K562 (cell line): Measurements from ENCODE around the gene SRMS. TPM values are rescaled to one million over a fixed set of nuclear protein-coding genes. Genes with fewer than 3 reads are reported as not detected.

Source experiments
- ATAC-seq: fragments of 200-7000 bp; cut with Tn5 transposase; 3 replicates; pipeline ENCODE4 v1.9.1; 2020; ENCODE audit warnings: moderate library complexity
- BruUV-seq: library from RNA; stranded (reverse); fragments of 400-500 nt; replicated peaks from 2 replicates; lab custom pipeline; 2021; lab: Mats Ljungman, UMichigan
- CTCF ChIA-PET: fragments of 300-600 bp; formaldehyde crosslinking; extraction: SDS; loops from one replicate; lab custom pipeline; 2021; ENCODE audit warnings: low intra/inter-chr PET ratio; lab: Yijun Ruan, JAX
- POLR2A ChIA-PET: fragments of 300-600, 350-650 bp; sonication (Branson Sonifier 250); formaldehyde crosslinking; extraction: SDS; loops from one replicate; lab custom pipeline; 2021; ENCODE audit warnings: antibody characterized with exemption, inconsistent platforms; lab: Yijun Ruan, JAX
- DNase-seq, 4 experiments: peaks; one replicate each; pipeline versions ENCODE4 v3.0.0 to v3.0.0-alpha.2; 2011 to 2018; ENCODE audit warnings: low spot score in 3 of 4, mixed read lengths in 3 of 4; ENCODE audit errors: extremely low read depth in 1 of 4
- FAIRE-seq: peaks from 2 replicates; lab custom pipeline; 2011; peaks lifted over from hg19 to GRCh38; lab: Jason Lieb, UNC
- H2AFZ ChIP-seq: 2 replicates; pipeline ENCODE4 v1.6.0; 2011; ENCODE audit warnings: low read depth, low read length, control low read depth, inconsistent platforms
- H3K27ac ChIP-seq: fragments of 200-600 bp; 3 replicates; pipeline ENCODE4 v1.8.0; 2011; ENCODE audit warnings: low read depth, mild to moderate bottlenecking, control low read depth, inconsistent platforms, low read length, moderate library complexity, mixed read lengths; ENCODE audit errors: extremely low read depth
- H3K27me3 ChIP-seq, 2 experiments: fragments of 300-600 bp in 1 of 2; 2 replicates in 1 of 2; 3 replicates in 1 of 2; pipeline versions ENCODE4 v1.6.0 to v1.8.0; 2011; ENCODE audit warnings: inconsistent platforms in 2 of 2, low read length in 2 of 2, mild to moderate bottlenecking in 1 of 2, mixed read lengths in 1 of 2, moderate library complexity in 1 of 2; ENCODE audit not compliant: control insufficient read depth in 2 of 2, insufficient read depth in 2 of 2
- H3K36me3 ChIP-seq: fragments of 300-600 bp; 3 replicates; pipeline ENCODE4 v1.8.0; 2011; ENCODE audit warnings: mild to moderate bottlenecking, low read length, inconsistent platforms; ENCODE audit not compliant: control insufficient read depth, insufficient read depth
- H3K4me1 ChIP-seq, 2 experiments: fragments of 200-600 bp in 1 of 2; replicated peaks in 1 of 2; 2 replicates in 1 of 2; 3 replicates in 1 of 2; pipeline versions ENCODE4 v1.5.1 to v1.8.0; 2011; ENCODE audit warnings: inconsistent platforms in 2 of 2, low read length in 2 of 2, mild to moderate bottlenecking in 1 of 2, mixed read lengths in 1 of 2, moderate library complexity in 1 of 2; ENCODE audit not compliant: control insufficient read depth in 2 of 2, insufficient read depth in 2 of 2
- H3K4me2 ChIP-seq: 2 replicates; pipeline ENCODE4 v1.6.1; 2011; ENCODE audit warnings: low read length, control low read depth, inconsistent platforms, mixed read lengths; ENCODE audit not compliant: insufficient read depth
- H3K4me3 ChIP-seq: fragments of 200-600 bp; sonication (generic), shearing (Covaris generic); 2 replicates; pipeline ENCODE4 v1.5.1; 2016; ENCODE audit warnings: control low read depth, inconsistent platforms
- H3K79me2 ChIP-seq: fragments of 200-600 bp; 3 replicates; pipeline ENCODE4 v1.8.0; 2011; ENCODE audit warnings: low read length, inconsistent platforms; ENCODE audit not compliant: control insufficient read depth, insufficient read depth
- H3K9ac ChIP-seq, 2 experiments: 2 replicates each; pipeline versions ENCODE4 v1.6.0 to v1.6.1; 2011; ENCODE audit warnings: low read depth in 2 of 2, low read length in 2 of 2, control low read depth in 1 of 2, inconsistent platforms in 1 of 2, mild to moderate bottlenecking in 1 of 2, mixed read lengths in 1 of 2; ENCODE audit not compliant: insufficient read depth in 1 of 2
- H3K9me1 ChIP-seq: one replicate; pipeline ENCODE4 v1.6.0; 2011; ENCODE audit warnings: inconsistent platforms, mild to moderate bottlenecking, low read length, moderate library complexity; ENCODE audit not compliant: control insufficient read depth, insufficient read depth
- H3K9me3 ChIP-seq: replicated peaks from 2 replicates; pipeline ENCODE4 v1.5.1; 2011; ENCODE audit warnings: low read depth, low read length, inconsistent platforms; ENCODE audit not compliant: control insufficient read depth, insufficient read depth
- H4K20me1 ChIP-seq: replicated peaks from 2 replicates; pipeline ENCODE4 v1.6.1; 2011; ENCODE audit warnings: low read length, inconsistent platforms, mixed read lengths; ENCODE audit not compliant: control insufficient read depth, insufficient read depth
- BMI1 ChIP-seq: fragments of 150-350 bp; IDR thresholded peaks from 2 replicates; pipeline ENCODE4 v1.6.1; 2014; ENCODE audit warnings: low read length
- ELF4 ChIP-seq: fragments of 450-650 bp; formaldehyde crosslinking; IDR thresholded peaks from 2 replicates; pipeline ENCODE4 v1.4.0; 2022; ENCODE audit warnings: missing genetic modification characterization
- JUND ChIP-seq, 2 experiments: IDR thresholded peaks; 2 replicates in 1 of 2; 3 replicates in 1 of 2; pipeline ENCODE4 v1.6.1; 2011; ENCODE audit warnings: borderline replicate concordance in 2 of 2, low read depth in 2 of 2, low read length in 2 of 2, improper control_type of control experiment in 1 of 2, missing biosample characterization in 1 of 2, missing genetic modification characterization in 1 of 2, missing genetic modification reagents in 1 of 2
- MEF2A ChIP-seq: IDR thresholded peaks from 2 replicates; pipeline ENCODE4 v1.6.1; 2011; ENCODE audit warnings: low read depth, mild to moderate bottlenecking, low read length, moderate library complexity; ENCODE audit not compliant: control insufficient read depth
- MYNN ChIP-seq, 2 experiments: sonication (generic); formaldehyde crosslinking in 1 of 2; IDR thresholded peaks; 2 replicates each; pipeline versions ENCODE4 v1.5.0 to v1.6.1; 2016 to 2020; ENCODE audit warnings: antibody characterized with exemption in 1 of 2, missing genetic modification reagents in 1 of 2
- NBN ChIP-seq: fragments of 450-650 bp; IDR thresholded peaks from 2 replicates; pipeline ENCODE4 v1.6.1; 2016; ENCODE audit warnings: low read depth, mild to moderate bottlenecking
- POLR2G ChIP-seq: fragments of 200-400 bp; formaldehyde crosslinking; IDR thresholded peaks from 2 replicates; pipeline ENCODE4 v1.6.1; 2017; ENCODE audit warnings: low read depth, mild to moderate bottlenecking, antibody characterized with exemption, low read length, moderate library complexity
- SAFB2 ChIP-seq: fragments of 200-400 bp; formaldehyde crosslinking; IDR thresholded peaks from 2 replicates; pipeline ENCODE4 v1.6.1; 2018; ENCODE audit warnings: borderline replicate concordance, low read length, low read depth, moderate library complexity; ENCODE audit not compliant: severe bottlenecking
- SMAD2 ChIP-seq: fragments of 150-350 bp; IDR thresholded peaks from 2 replicates; pipeline ENCODE4 v1.6.1; 2014; ENCODE audit warnings: low read depth, mild to moderate bottlenecking, low read length
- TEAD2 ChIP-seq: fragments of 450-650 bp; IDR thresholded peaks from 2 replicates; pipeline ENCODE4 v1.6.1; 2016; ENCODE audit warnings: missing genetic modification characterization, control low read depth, missing compliant biosample characterization
- ZNF3 ChIP-seq: fragments of 250-450 bp; sonication (Bioruptor Pico); IDR thresholded peaks from 2 replicates; pipeline ENCODE4 v1.5.0; 2021; ENCODE audit warnings: mild to moderate bottlenecking, moderate library complexity
- ZNF75A ChIP-seq: fragments of 450-650 bp; formaldehyde crosslinking; IDR thresholded peaks from 2 replicates; pipeline ENCODE4 v1.4.0; 2020; ENCODE audit warnings: mild to moderate bottlenecking
- whole genome bisulfite sequencing: fragments of 100-300 bp; shearing (Covaris generic); methylation state at CpG from one replicate; pipeline ENCODE4 v1.1.6; 2016; ENCODE audit warnings: low coverage, mixed read lengths; ENCODE audit not compliant: insufficient coverage; ENCODE audit errors: missing lambda C conversion rate; 5-methylcytosine and 5-hydroxymethylcytosine counted together
- in situ Hi-C: fragments of 300-500 bp; cut with MboI; formaldehyde crosslinking; loops from 4 replicates; pipeline ENCODE4 v1.15.0; 2018; ENCODE audit warnings: inconsistent platforms, mixed read lengths
- intact Hi-C: fragments of 100-400 bp; cut with micrococcal nuclease; formaldehyde crosslinking; loops from 2 replicates; pipeline ENCODE4 v1.14.2; 2022
- polyA plus RNA-seq, 8 experiments: library from polyadenylated mRNA; depleted of rRNA in 4 of 8; stranded (reverse) in 5 of 8; unstranded in 3 of 8; fragments of >200 nt; fragmentation: Nextera tagmentation in 2 of 8; fragmentation: Illumina TruSeq in 1 of 8; extraction: Ambion mirVana in 2 of 8; extraction: Trizol in 1 of 8; gene quantifications; 2 replicates each; pipeline versions ENCODE4 v1.2.1 to v1.2.3, GENCODE V29; 2011 to 2014; ENCODE audit warnings: inconsistent platforms in 1 of 8, missing spikeins in 1 of 8
- total RNA-seq, 7 experiments: library from RNA; depleted of rRNA in 6 of 7; stranded (reverse); fragments of >200 nt in 6 of 7; fragmentation: Illumina TruSeq in 2 of 7; extraction: Trizol in 2 of 7; gene quantifications; 2 replicates each; pipeline versions ENCODE4 v1.2.1 to v1.2.3, GENCODE V29; 2011 to 2021; ENCODE audit warnings: low replicate concordance in 1 of 7

The SRMS gene
- total and polyA plus RNA-seq, 9 of the 15 experiments (the other 6 are each of a cell fraction or from before 2014, with no cell fraction given) = 0.07 TPM; not detected in 8

- Histone ChIP-seq H3K4me3 (no peak overlapping the region), H3K27ac (no peak overlapping the region), H2AFZ (no peak overlapping the region), H3K36me3 (no peaks in the 10 kb centered on the region), H3K4me1 (peaks cover 0 to 87% of the 10 kb centered on the region in 2 experiments; a peak in 3 of 5 replicates), H3K9me1 (no peaks in the 10 kb centered on the region), H3K27me3 (peaks cover 0 to 24% of the 10 kb centered on the region in 2 experiments; a peak in 2 of 5 replicates), H3K9me3 (no peaks in the 10 kb centered on the region), H4K20me1 (no peaks in the 10 kb centered on the region), H3K4me2 (no peak overlapping the region), H3K79me2 (no peaks in the 10 kb centered on the region), H3K9ac (no peak overlapping the region)
- in situ Hi-C loops = no loop called here
- POLR2A ChIA-PET = interaction anchor here (0.7 kb wide), 1 partner anchor 42 kb away, joined by 3 read pairs; no protein-coding TSS in a partner anchor
- ATAC-seq = no peak
- no peak for DNase-seq
- intact Hi-C loops = no loop called here
- no TSS peak for BruUV-seq
- CTCF ChIA-PET = no interaction called here
- 69% methylated on average over 45 of the region's 55 CpGs for WGBS
- no peak for FAIRE-seq
- TF ChIP-seq ZNF75A (CRISPR knock-in tag) = no peak
- TF ChIP-seq POLR2G = 0 out of 2 replicates have a peak, but pooled peaks have one; percentile 14
Observed at GRCh38 chr20:63563225-63563935, 15.8 kb upstream of the SRMS start.

DNA sequence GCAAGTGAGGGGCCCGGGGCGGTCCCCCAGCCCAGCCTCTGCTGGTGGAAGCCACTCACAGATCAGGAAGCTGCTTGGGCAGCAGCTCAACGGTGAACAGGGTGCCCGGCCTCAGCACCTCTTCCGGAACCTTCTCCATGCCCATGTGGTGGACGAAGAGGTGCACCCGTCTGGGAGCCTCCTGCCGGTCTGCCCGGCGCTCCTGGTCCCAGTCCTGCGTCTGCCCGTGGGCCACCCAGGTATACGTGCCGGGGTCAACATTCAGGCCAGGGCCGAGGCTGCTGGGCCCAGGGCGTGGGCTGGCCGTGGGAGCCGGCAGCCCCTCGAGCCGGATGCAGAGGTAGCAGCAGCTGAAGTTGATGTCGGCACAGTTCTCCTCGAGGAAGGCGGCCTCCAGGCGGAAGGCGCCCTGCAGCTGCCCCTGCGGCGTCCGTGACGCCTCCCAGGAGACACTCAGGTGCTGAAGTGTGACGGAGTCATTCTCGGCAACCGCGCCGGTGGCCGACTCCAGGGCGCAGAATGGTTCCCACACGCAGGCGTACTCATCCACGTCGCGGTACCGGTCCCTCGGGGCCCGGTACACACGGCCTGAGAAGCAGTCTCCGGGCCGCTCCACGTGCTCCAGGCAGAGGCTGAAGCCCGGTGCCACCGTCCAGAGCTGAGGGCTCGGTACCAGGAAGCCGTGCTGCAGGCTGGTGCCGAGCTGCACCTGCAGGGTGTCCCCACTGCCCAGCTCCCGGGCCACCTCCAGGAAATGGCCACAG, 15.1 kb upstream of the SRMS start:
- H3K36me3 ChIP-seq = no peaks in the 10 kb centered on the region
- no peak overlapping the region for H3K4me3 ChIP-seq
- FAIRE-seq (no peak), ATAC-seq (no peak), DNase-seq (no peak)
- no peaks in the 10 kb centered on the region for H4K20me1 ChIP-seq
- no peaks in the 10 kb centered on the region for H3K79me2 ChIP-seq
- H3K4me2 ChIP-seq = no peak overlapping the region
- H3K9ac ChIP-seq = peak overlapping the region in 1 of 2 experiments; percentile 17; a peak in 1 of 4 replicates
- no peak overlapping the region for H2AFZ ChIP-seq
- 64% methylated on average over 40 of the region's 54 CpGs for WGBS
- POLR2A ChIA-PET = interaction anchor here (0.5 to 1.1 kb wide), 4 partner anchors 9 to 135 kb away, joined by 3 read pairs; no protein-coding TSS in a partner anchor
- no peak overlapping the region for H3K27ac ChIP-seq
- H3K9me1 ChIP-seq = no peaks in the 10 kb centered on the region
- in situ Hi-C loops (no loop called here), intact Hi-C loops (no loop called here)
- no peaks in the 10 kb centered on the region for H3K9me3 ChIP-seq
- peaks cover 0 to 84% of the 10 kb centered on the region in 2 experiments; a peak in 3 of 5 replicates for H3K4me1 ChIP-seq
- CTCF ChIA-PET = no interaction called here
- H3K27me3 ChIP-seq = peaks cover 0 to 24% of the 10 kb centered on the region in 2 experiments; a peak in 2 of 5 replicates
- no TSS peak for BruUV-seq
- no peak for TF ChIP-seq MEF2A
- no peak for TF ChIP-seq JUND (IDR thresholded peaks at IDR 0.05; ENCODE audit: borderline replicate concordance, low read depth, low read length)
- no peak for TF ChIP-seq JUND (tag; IDR thresholded peaks at IDR 0.05; ENCODE audit: borderline replicate concordance, low read depth, low read length)
- TF ChIP-seq SAFB2 = no peak
- TF ChIP-seq TEAD2 (tag) = no peak
- no peak for TF ChIP-seq ELF4 (CRISPR knock-in tag)
- no peak for TF ChIP-seq MYNN (IDR thresholded peaks at IDR 0.05)
- no peak for TF ChIP-seq MYNN (CRISPR knock-in tag; IDR thresholded peaks at IDR 0.05)
- no peak for TF ChIP-seq NBN
- no peak for TF ChIP-seq BMI1
- no peak for TF ChIP-seq SMAD2
- no peak for TF ChIP-seq ZNF3 (CRISPR knock-in tag)
